ENCODE results near the gene SLCO2A1.

DNA sequence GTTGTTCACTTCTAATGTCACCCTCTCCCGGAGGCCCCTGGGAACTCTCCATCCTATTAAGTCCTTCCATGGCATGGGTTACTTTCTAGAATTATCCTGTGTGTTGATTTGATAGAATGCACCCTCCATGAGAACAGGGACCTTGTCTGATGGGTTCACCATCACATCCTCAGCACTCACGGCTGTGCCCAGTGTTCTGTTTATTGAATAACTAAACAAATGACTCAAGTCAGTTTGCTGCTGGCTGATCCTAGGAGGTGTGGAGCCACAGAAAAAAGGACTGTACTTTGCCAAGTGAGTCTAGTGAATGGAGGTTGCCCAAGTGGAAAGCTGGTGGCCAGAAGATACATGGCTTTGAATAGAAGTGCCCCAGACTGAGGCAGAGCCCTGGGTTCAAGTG is 85.5 kb downstream of the SLCO2A1 start:
- no peak for TF ChIP-seq EZH2 (IDR thresholded peaks at IDR 0.05)
- TF ChIP-seq POLR2AphosphoS5 (IDR thresholded peaks at IDR 0.05; ENCODE audit: borderline replicate concordance, low read depth, low read length): no peak
- no peak for TF ChIP-seq FOXP2 (optimal IDR thresholded peaks at IDR 0.05; ENCODE audit: control extremely low read depth, extremely low read length, insufficient read depth)

Measured in SK-N-MC (cell line).